Activated T-helper 17 cell treated with anti-CD3 and anti-CD28 coated beads, Interleukin-2, amount 50 U/mL, for 72 hours (primary cell): ENCODE data around the gene ARHGAP10. TPM values are rescaled to one million over a fixed set of nuclear protein-coding genes. Genes with fewer than 3 reads are reported as not detected.

Experiments
- ATAC-seq: fragments of 150-1000 bp; cut with Tn5 transposase; replicated peaks from 2 replicates; pipeline ENCODE4 v1.10.0; 2021; ENCODE audit warnings: mild to moderate bottlenecking, moderate library complexity
- H3K27ac Mint-ChIP-seq: one replicate; pipeline ENCODE4 v1.8.0; 2022; ENCODE audit warnings: mixed read lengths
- H3K27me3 Mint-ChIP-seq: one replicate; pipeline ENCODE4 v1.8.0; 2022; ENCODE audit warnings: mixed read lengths
- H3K36me3 Mint-ChIP-seq: one replicate; pipeline ENCODE4 v1.8.0; 2022; ENCODE audit warnings: low read depth, mild to moderate bottlenecking, mixed read lengths
- H3K4me1 Mint-ChIP-seq: one replicate; pipeline ENCODE4 v1.8.0; 2022; ENCODE audit warnings: mixed read lengths
- H3K4me3 Mint-ChIP-seq: one replicate; pipeline ENCODE4 v1.8.0; 2022; ENCODE audit warnings: mild to moderate bottlenecking, mixed read lengths
- H3K9me3 Mint-ChIP-seq: one replicate; pipeline ENCODE4 v1.8.0; 2022; ENCODE audit warnings: mixed read lengths
- total RNA-seq, 2 donors: library from RNA; stranded (reverse); gene quantifications; one replicate each; pipeline ENCODE4 v1.2.3, GENCODE V29; 2022

The ARHGAP10 gene
- total RNA-seq, 2 donors from 2014 or later = 11.1 to 14.7 TPM

DNA sequence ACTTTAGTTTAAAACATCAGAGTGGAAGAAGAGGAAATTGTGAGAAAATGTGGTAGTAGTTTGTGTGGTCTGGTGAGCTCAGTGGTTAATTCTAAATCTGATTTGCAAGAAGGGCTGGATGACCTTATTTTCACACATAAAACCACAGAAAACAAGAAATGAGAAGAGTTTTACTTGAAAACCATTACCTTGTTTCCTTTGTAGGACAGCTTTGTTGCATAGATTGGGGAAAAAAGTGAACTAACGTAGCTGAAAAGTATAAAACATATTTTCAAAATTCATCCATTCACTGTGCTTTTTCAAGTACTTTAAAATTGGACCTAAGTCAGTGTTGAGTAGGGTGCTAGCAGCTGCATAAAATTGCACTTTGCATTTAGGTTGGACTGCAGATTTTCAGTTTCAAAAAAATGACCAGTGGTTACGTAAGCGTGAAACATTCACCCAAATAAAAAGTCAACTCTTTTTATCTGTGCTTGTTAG is 211.3 kb downstream of the ARHGAP10 start:
- Mint-ChIP-seq H3K9me3 (no peaks in the 10 kb centered on the region), H3K27ac (peak overlapping the region; percentile 37), H3K4me3 (peak overlapping the region; percentile 14), H3K27me3 (no peaks in the 10 kb centered on the region), H3K4me1 (peaks cover 10% of the 10 kb centered on the region), H3K36me3 (peaks cover 24% of the 10 kb centered on the region)
- peak; percentile 81 for ATAC-seq

GRCh38 chr4:147944249-147944648 is 212.4 kb downstream of the ARHGAP10 start:
- Mint-ChIP-seq H3K36me3 (peaks cover 29% of the 10 kb centered on the region), H3K4me3 (peak overlapping the region; percentile 14), H3K4me1 (peaks cover 10% of the 10 kb centered on the region), H3K9me3 (no peaks in the 10 kb centered on the region), H3K27me3 (no peaks in the 10 kb centered on the region), H3K27ac (peak overlapping the region; percentile 43)
- peak; percentile 71 for ATAC-seq

DNA sequence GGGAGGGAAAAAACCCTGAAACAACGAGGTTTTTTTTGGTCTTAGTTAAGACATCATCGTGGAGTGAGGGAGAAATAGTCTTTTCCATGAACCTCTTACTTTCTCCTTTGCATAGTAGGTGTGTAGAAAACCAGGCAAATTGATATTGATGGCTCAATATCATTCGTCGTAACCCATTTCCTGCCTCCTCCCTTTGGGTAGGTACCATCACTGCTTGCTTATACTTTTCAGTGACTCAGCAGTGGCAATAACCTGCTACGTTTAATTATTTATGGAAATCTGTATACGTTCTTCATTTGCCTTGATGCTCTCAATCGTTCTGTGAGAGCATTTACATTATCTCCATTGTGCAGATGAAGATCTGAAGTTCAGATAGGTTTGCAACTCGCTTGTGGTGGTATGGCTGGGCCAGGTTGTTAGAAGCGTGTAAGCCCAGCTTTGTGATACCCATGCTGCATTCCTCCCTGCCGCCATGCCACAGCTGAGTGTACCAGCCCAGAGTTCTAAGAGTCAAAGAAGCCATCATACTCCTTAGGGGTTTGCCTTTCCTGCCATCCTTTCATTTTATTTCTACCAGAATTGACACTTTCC is 212.9 kb downstream of the ARHGAP10 start:
- no peaks in the 10 kb centered on the region for H3K27me3 Mint-ChIP-seq
- no peak for ATAC-seq
- H3K36me3 Mint-ChIP-seq = peaks cover 29% of the 10 kb centered on the region
- no peak overlapping the region for H3K27ac Mint-ChIP-seq
- H3K4me3 Mint-ChIP-seq = peak overlapping the region; percentile 14
- peaks cover 10% of the 10 kb centered on the region for H3K4me1 Mint-ChIP-seq
- H3K9me3 Mint-ChIP-seq = no peaks in the 10 kb centered on the region

- Mint-ChIP-seq H3K4me3 (no peak overlapping the region), H3K4me1 (no peaks in the 10 kb centered on the region), H3K27me3 (no peaks in the 10 kb centered on the region), H3K36me3 (peaks cover 23% of the 10 kb centered on the region), H3K9me3 (no peaks in the 10 kb centered on the region), H3K27ac (no peak overlapping the region)
- ATAC-seq = no peak
Measured at GRCh38 chr4:147948336-147948735, 216.4 kb downstream of the ARHGAP10 start.

DNA sequence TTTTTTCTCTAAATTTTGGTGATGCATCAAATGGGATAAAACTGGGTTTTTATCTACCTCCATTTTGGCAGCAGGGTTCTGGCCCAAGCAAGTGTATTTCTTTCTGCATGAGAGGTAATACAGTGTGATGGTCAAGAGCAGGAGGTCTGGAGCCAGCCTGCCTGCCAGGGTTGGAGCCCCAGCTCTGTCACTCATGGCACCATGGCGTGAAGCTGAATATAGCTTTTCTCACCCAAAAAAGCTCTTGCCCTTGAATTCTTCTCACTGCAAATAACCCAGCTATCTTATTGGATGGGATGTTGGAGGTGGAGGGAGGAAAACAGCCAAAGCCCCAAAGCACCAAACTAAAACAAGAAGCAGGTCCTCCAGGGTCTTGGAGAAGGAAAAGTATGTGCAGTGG is 218.4 kb downstream of the ARHGAP10 start:
- no peaks in the 10 kb centered on the region for H3K9me3 Mint-ChIP-seq
- H3K27ac Mint-ChIP-seq = no peak overlapping the region
- H3K27me3 Mint-ChIP-seq = no peaks in the 10 kb centered on the region
- no peak overlapping the region for H3K4me3 Mint-ChIP-seq
- no peaks in the 10 kb centered on the region for H3K4me1 Mint-ChIP-seq
- peaks cover 26% of the 10 kb centered on the region for H3K36me3 Mint-ChIP-seq
- ATAC-seq = no peak

GRCh38 chr4:147950841-147951240 is 219.0 kb downstream of the ARHGAP10 start:
- Mint-ChIP-seq H3K9me3 (no peaks in the 10 kb centered on the region), H3K4me3 (no peak overlapping the region), H3K36me3 (peaks cover 32% of the 10 kb centered on the region), H3K27me3 (no peaks in the 10 kb centered on the region), H3K27ac (no peak overlapping the region), H3K4me1 (no peaks in the 10 kb centered on the region)
- no peak for ATAC-seq

DNA sequence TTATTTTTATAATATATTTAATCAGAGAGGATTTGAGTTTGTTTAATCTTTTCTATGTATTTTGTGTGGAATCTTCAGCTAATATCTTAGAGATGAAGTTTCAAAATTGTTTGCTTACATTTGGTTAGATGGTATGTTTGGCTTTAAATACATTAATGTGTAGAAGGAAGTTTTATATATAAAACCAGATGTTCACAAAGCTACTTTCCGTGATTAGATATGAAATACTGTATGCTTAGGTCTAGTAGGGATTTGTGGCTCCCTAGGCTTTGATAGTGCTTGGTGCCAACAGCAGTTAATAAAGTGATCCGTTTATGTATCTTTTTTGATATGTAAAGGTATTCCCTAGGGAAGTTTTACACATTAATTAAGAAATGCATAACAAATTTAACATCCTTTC is 223.0 kb downstream of the ARHGAP10 start:
- H3K27ac Mint-ChIP-seq = no peak overlapping the region
- H3K4me3 Mint-ChIP-seq = no peak overlapping the region
- no peaks in the 10 kb centered on the region for H3K4me1 Mint-ChIP-seq
- no peaks in the 10 kb centered on the region for H3K27me3 Mint-ChIP-seq
- peaks cover 23% of the 10 kb centered on the region for H3K36me3 Mint-ChIP-seq
- no peaks in the 10 kb centered on the region for H3K9me3 Mint-ChIP-seq
- ATAC-seq = no peak

DNA sequence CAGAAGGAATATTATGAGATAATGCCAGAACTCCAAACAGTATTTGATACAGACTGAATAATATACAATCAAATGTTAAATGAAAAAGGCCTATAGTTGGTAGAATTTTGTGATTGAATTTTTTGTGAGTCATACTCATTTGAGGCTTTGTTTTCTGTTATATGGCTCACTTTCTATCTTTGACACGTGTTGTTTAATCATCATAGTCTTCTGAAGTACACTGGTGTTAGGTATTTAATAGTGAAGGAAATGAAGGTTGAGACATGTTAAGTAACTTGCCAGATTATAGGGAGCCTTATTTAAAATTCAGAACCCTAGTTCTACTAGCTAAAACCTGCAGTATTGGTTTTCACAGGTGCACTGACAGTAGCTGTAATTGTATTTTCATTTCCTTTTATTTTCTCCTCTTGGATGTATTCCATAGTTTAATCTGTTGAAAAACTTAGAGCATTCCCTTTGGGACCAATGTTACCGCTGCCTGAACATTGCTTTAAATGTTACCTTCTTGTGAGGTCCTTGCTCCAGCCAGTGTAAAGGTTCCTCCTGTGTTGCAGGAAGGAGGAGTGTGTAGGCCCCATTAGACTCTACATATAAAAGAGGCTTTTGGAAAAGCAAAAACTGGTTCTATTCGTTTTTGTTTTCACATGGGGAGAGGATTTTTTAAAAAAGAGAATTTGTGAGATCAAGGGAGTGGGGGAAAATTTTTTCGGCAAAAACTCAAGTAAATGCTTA is 224.1 kb downstream of the ARHGAP10 start:
- no peaks in the 10 kb centered on the region for H3K27me3 Mint-ChIP-seq
- no peak overlapping the region for H3K27ac Mint-ChIP-seq
- no peaks in the 10 kb centered on the region for H3K9me3 Mint-ChIP-seq
- peaks cover 23% of the 10 kb centered on the region for H3K36me3 Mint-ChIP-seq
- H3K4me1 Mint-ChIP-seq = no peaks in the 10 kb centered on the region
- ATAC-seq = no peak
- no peak overlapping the region for H3K4me3 Mint-ChIP-seq

DNA sequence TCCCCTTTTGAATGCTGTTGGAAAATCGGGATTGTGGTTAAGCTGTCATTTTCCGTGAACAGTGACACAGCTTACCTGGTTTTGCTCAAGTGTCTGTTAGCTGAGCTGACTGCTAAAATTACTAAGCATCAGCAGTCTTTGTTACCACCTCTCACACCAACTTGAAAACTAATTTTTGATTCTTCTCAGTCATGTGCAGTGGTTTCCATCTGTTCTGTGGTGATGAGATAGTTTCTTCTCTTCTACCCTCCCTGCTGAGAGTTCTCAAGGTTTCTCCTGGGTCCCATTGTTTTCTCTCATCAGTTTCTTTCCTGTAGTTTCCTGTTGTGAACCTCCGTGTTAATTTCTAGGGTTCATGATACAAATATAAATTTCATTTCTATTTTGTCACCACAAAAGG is 225.6 kb downstream of the ARHGAP10 start:
- H3K4me1 Mint-ChIP-seq = no peaks in the 10 kb centered on the region
- H3K36me3 Mint-ChIP-seq = peaks cover 23% of the 10 kb centered on the region
- no peak for ATAC-seq
- H3K27me3 Mint-ChIP-seq = no peaks in the 10 kb centered on the region
- no peak overlapping the region for H3K27ac Mint-ChIP-seq
- no peaks in the 10 kb centered on the region for H3K9me3 Mint-ChIP-seq
- H3K4me3 Mint-ChIP-seq = no peak overlapping the region

GRCh38 chr4:147958057-147958456 is 226.2 kb downstream of the ARHGAP10 start:
- no peak overlapping the region for H3K27ac Mint-ChIP-seq
- no peaks in the 10 kb centered on the region for H3K4me1 Mint-ChIP-seq
- no peaks in the 10 kb centered on the region for H3K9me3 Mint-ChIP-seq
- H3K27me3 Mint-ChIP-seq = no peaks in the 10 kb centered on the region
- no peak for ATAC-seq
- no peak overlapping the region for H3K4me3 Mint-ChIP-seq
- H3K36me3 Mint-ChIP-seq = peaks cover 23% of the 10 kb centered on the region

DNA sequence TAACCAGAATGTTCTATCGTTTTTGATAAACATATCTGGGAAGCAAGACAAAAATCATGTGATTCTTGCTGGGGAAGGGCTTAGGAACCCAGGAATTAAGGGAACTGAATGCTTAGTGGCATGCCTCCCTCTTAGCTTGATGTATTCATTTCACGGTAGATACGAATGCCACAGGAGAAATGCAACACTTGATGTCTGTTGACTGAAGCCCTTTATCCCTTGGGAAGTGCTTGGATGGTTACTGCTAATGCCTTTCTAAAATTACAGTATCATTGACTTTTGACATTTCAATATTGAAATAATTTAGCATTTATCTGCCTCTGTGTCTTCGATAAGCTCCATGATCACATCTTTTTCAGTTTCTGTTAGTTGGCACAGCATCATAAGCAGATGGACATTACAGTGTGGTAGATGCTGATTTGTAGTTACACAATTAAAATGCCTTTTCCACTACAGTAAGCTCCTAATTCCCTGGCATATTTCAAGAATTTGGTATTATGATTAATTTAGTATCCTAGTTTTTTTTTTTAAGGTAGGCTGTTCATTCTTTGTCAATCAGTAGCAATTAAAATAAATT is 226.7 kb downstream of the ARHGAP10 start:
- Mint-ChIP-seq H3K4me3 (no peak overlapping the region), H3K9me3 (no peaks in the 10 kb centered on the region), H3K27me3 (no peaks in the 10 kb centered on the region), H3K4me1 (no peaks in the 10 kb centered on the region), H3K27ac (no peak overlapping the region), H3K36me3 (peaks cover 23% of the 10 kb centered on the region)
- ATAC-seq = no peak

DNA sequence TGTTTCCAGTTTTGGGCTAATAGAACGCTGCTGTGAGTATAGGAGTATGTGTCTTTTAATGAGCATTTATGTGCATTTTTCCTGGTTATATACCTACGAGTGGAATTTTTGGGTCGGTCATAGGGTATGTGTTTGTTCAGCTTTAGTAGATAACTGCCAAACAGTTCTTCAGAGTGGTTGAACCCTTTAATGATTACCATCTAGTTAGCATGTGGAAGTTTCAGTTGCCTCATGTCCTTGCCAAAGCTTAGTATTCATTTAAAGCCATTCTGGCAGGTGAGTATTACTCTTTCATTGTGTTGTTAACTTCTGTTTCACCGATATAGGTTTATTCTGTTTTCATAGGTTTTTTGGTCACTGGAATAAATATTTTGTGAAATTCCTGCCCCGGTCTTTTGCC is 229.1 kb downstream of the ARHGAP10 start:
- H3K4me3 Mint-ChIP-seq = no peak overlapping the region
- H3K27ac Mint-ChIP-seq = no peak overlapping the region
- no peaks in the 10 kb centered on the region for H3K9me3 Mint-ChIP-seq
- no peaks in the 10 kb centered on the region for H3K27me3 Mint-ChIP-seq
- ATAC-seq = no peak
- no peaks in the 10 kb centered on the region for H3K4me1 Mint-ChIP-seq
- H3K36me3 Mint-ChIP-seq = peaks cover 30% of the 10 kb centered on the region

DNA sequence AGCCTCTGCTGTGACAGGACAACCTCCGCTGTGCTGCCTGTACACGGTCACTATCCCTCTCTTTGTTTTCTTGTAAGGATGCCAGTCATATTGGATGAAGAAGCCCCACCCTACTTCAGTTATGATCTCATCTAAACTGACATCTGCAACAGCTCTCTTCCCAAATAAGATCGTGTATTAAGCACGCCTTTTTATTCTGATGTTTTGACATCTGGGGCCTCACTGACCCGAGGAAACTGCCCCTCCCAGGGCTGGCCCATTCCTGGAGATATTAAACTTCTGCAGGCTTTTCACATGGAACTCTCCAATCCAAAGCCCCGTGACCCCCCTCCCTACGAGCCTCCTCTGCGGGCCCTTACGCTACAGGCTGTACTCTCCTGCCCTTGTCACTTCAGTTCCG is 232.0 kb downstream of the ARHGAP10 start:
- Mint-ChIP-seq H3K4me1 (no peaks in the 10 kb centered on the region), H3K4me3 (no peak overlapping the region), H3K27ac (no peak overlapping the region), H3K27me3 (no peaks in the 10 kb centered on the region), H3K36me3 (peaks cover 30% of the 10 kb centered on the region), H3K9me3 (no peaks in the 10 kb centered on the region)
- no peak for ATAC-seq

DNA sequence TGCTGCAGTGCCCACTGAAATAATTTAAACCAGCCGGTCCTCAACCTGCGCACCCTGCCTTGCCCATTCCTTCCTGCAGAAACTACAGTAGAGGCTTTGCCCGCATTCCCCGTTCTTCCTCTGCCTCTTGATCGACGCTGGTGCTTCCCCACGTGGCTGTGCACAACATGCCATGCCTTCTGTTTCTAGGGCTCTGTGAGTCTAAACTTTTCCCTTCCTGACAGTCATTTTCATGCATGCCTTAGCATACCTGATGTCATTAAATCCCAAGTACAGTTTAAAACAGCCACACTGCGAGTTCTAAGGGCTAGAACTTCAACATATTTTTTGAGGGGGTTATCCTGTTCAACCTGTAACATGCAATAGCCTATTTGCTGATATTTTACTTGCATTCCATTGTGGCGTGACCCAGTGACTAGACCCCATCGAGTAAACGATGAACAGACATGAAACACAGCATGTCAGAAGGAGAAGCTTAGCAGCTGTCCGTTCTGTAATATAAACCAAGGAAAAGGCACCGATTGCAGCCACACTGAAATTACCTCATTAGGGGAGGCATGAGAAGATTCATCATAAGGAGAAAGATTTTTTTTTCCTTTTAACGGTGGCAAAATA is 232.5 kb downstream of the ARHGAP10 start:
- H3K36me3 Mint-ChIP-seq = peaks cover 30% of the 10 kb centered on the region
- no peaks in the 10 kb centered on the region for H3K4me1 Mint-ChIP-seq
- no peak overlapping the region for H3K4me3 Mint-ChIP-seq
- no peaks in the 10 kb centered on the region for H3K9me3 Mint-ChIP-seq
- no peak overlapping the region for H3K27ac Mint-ChIP-seq
- H3K27me3 Mint-ChIP-seq = no peaks in the 10 kb centered on the region
- no peak for ATAC-seq

- Mint-ChIP-seq H3K4me1 (no peaks in the 10 kb centered on the region), H3K36me3 (peaks cover 30% of the 10 kb centered on the region), H3K27me3 (no peaks in the 10 kb centered on the region), H3K9me3 (no peaks in the 10 kb centered on the region), H3K27ac (no peak overlapping the region), H3K4me3 (no peak overlapping the region)
- no peak for ATAC-seq
Measured at GRCh38 chr4:147965056-147965455, 233.2 kb downstream of the ARHGAP10 start.
